ENCODE data around the gene CEP85L.

The CEP85L gene

DNA sequence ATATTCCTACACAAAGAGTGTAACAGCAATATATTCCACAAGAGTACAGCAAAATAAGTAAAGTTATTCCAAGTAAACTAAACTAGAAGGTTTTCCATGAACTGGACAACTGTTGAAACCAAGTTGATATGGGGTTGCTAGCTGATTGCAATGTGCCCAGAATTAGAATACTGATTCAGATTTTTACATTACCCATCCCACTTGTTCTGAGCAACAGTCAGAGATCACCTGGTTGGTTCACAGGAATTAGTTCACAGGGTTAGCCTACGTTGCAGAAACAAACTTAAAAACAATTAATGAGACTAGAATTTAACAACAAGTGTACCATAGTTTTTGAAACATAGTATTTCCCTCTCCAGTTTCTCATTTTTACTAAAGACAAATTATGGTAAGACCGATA, 49.1 kb downstream of the CEP85L start:
- no peak overlapping the region for H2BK15ac ChIP-seq (replicated peaks; ENCODE audit: low read depth)
- no peak overlapping the region for H3K23ac ChIP-seq (ENCODE audit: low read length)
- WGBS (ENCODE audit: extremely low coverage, insufficient coverage, low lambda C conversion rate) = no CpG with 5 or more reads among the region's 2 CpGs
- H3K4ac ChIP-seq (ENCODE audit: low read depth, low read length) = no peak overlapping the region
- no peak overlapping the region for H3K4me2 ChIP-seq (ENCODE audit: low read length)
- H3K18ac ChIP-seq (ENCODE audit: low read length) = no peak overlapping the region
- no peaks in the 10 kb centered on the region for H3K4me1 ChIP-seq (ENCODE audit: control insufficient read depth, low read depth, low read length)
- no peaks in the 10 kb centered on the region for H3K27me3 ChIP-seq (ENCODE audit: insufficient read depth, low read length, poor library complexity)
- no peak overlapping the region for H2BK120ac ChIP-seq (ENCODE audit: low read depth, low read length)
- no peaks in the 10 kb centered on the region for H3K79me1 ChIP-seq (ENCODE audit: low read length)
- H3K36me3 ChIP-seq (ENCODE audit: control insufficient read depth, insufficient read depth, low read length) = no peaks in the 10 kb centered on the region
- H3K4me3 ChIP-seq (ENCODE audit: low read length) = no peak overlapping the region
- no peaks in the 10 kb centered on the region for H3K79me2 ChIP-seq (ENCODE audit: control insufficient read depth, insufficient read depth, low read length)
- no peak overlapping the region for H2BK5ac ChIP-seq (ENCODE audit: low read length)
- no peak overlapping the region for H2AK5ac ChIP-seq (ENCODE audit: low read length)
- H4K5ac ChIP-seq (ENCODE audit: low read length) = no peak overlapping the region
- no peak for DNase-seq
- no peak overlapping the region for H3K27ac ChIP-seq (ENCODE audit: low read depth, low read length)
- no peak overlapping the region for H4K8ac ChIP-seq (ENCODE audit: low read depth, low read length)
- no peak overlapping the region for H3K9ac ChIP-seq (ENCODE audit: low read length)
- H3K56ac ChIP-seq (ENCODE audit: low read length) = no peak overlapping the region

DNA sequence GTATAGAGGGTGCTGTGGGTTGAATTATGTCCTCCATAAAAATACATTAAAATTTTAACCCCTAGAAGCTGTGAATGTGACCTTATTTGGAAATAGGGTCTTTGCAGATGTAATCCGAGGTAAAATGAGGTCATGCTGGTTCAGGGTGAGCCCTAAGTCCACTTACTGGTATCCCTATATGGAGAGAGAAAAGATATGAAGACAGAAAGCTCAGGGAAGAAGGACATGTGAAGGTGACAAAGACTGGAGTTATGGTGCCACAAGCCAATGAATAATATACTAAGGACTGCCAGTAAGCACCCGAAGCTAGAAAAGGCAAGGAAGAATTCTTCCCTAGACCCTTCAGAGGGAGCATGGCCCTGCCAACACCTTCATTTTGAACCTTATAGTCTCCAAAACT, 53.1 kb downstream of the CEP85L start:
- no peak for DNase-seq
- H2BK5ac ChIP-seq (ENCODE audit: low read length) = no peak overlapping the region
- no CpG with 5 or more reads among the region's 2 CpGs for WGBS (ENCODE audit: extremely low coverage, insufficient coverage, low lambda C conversion rate)
- no peak overlapping the region for H2AK5ac ChIP-seq (ENCODE audit: low read length)
- H3K9ac ChIP-seq (ENCODE audit: low read length) = no peak overlapping the region
- H3K4me1 ChIP-seq (ENCODE audit: control insufficient read depth, low read depth, low read length) = no peaks in the 10 kb centered on the region
- H3K4ac ChIP-seq (ENCODE audit: low read depth, low read length) = no peak overlapping the region
- H3K56ac ChIP-seq (ENCODE audit: low read length) = no peak overlapping the region
- H4K8ac ChIP-seq (ENCODE audit: low read depth, low read length) = no peak overlapping the region
- H3K36me3 ChIP-seq (ENCODE audit: control insufficient read depth, insufficient read depth, low read length) = no peaks in the 10 kb centered on the region
- no peak overlapping the region for H3K27ac ChIP-seq (ENCODE audit: low read depth, low read length)
- H3K79me1 ChIP-seq (ENCODE audit: low read length) = peaks cover 3% of the 10 kb centered on the region
- no peak overlapping the region for H3K4me3 ChIP-seq (ENCODE audit: low read length)
- H2BK15ac ChIP-seq (replicated peaks; ENCODE audit: low read depth) = no peak overlapping the region
- H3K79me2 ChIP-seq (ENCODE audit: control insufficient read depth, insufficient read depth, low read length) = peaks cover 1% of the 10 kb centered on the region
- no peak overlapping the region for H3K18ac ChIP-seq (ENCODE audit: low read length)
- H2BK120ac ChIP-seq (ENCODE audit: low read depth, low read length) = no peak overlapping the region
- no peak overlapping the region for H4K5ac ChIP-seq (ENCODE audit: low read length)
- no peaks in the 10 kb centered on the region for H3K27me3 ChIP-seq (ENCODE audit: insufficient read depth, low read length, poor library complexity)
- no peak overlapping the region for H3K23ac ChIP-seq (ENCODE audit: low read length)
- H3K4me2 ChIP-seq (ENCODE audit: low read length) = no peak overlapping the region

DNA sequence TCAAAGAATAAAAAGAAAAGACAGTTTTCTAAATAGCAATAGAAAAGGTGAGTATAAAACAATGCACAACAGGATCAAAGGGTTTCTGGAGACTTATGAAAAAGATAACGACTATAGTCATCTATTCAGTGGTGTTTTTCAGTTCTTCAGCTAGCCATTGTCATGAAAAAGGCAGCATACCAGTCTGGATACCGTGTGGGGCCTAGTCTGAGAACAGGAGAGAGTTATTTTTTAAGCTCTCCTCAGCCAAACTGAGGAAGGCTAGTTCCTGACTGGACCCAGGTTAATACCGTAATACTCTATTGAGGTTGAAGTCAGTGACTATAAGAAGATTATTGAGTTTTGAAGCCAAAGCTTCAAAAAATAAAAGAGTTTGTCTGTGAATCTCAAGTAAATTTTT, 53.8 kb downstream of the CEP85L start:
- Histone ChIP-seq H3K79me2 (ENCODE audit: control insufficient read depth, insufficient read depth, low read length) (peaks cover 1% of the 10 kb centered on the region), H3K4ac (ENCODE audit: low read depth, low read length) (no peak overlapping the region), H4K5ac (ENCODE audit: low read length) (no peak overlapping the region), H3K36me3 (ENCODE audit: control insufficient read depth, insufficient read depth, low read length) (no peaks in the 10 kb centered on the region), H2BK15ac (replicated peaks; ENCODE audit: low read depth) (no peak overlapping the region), H2BK120ac (ENCODE audit: low read depth, low read length) (no peak overlapping the region), H3K4me2 (ENCODE audit: low read length) (no peak overlapping the region), H3K27ac (ENCODE audit: low read depth, low read length) (no peak overlapping the region), H4K8ac (ENCODE audit: low read depth, low read length) (no peak overlapping the region), H3K23ac (ENCODE audit: low read length) (no peak overlapping the region), H3K4me3 (ENCODE audit: low read length) (no peak overlapping the region), H3K27me3 (ENCODE audit: insufficient read depth, low read length, poor library complexity) (no peaks in the 10 kb centered on the region), H2BK5ac (ENCODE audit: low read length) (no peak overlapping the region), H3K18ac (ENCODE audit: low read length) (no peak overlapping the region), H2AK5ac (ENCODE audit: low read length) (no peak overlapping the region), H3K4me1 (ENCODE audit: control insufficient read depth, low read depth, low read length) (no peaks in the 10 kb centered on the region), H3K56ac (ENCODE audit: low read length) (no peak overlapping the region), H3K9ac (ENCODE audit: low read length) (no peak overlapping the region), H3K79me1 (ENCODE audit: low read length) (peaks cover 3% of the 10 kb centered on the region)
- DNase-seq = peak; percentile 25
- no CpG with 5 or more reads among the region's 3 CpGs for WGBS (ENCODE audit: extremely low coverage, insufficient coverage, low lambda C conversion rate)

DNA sequence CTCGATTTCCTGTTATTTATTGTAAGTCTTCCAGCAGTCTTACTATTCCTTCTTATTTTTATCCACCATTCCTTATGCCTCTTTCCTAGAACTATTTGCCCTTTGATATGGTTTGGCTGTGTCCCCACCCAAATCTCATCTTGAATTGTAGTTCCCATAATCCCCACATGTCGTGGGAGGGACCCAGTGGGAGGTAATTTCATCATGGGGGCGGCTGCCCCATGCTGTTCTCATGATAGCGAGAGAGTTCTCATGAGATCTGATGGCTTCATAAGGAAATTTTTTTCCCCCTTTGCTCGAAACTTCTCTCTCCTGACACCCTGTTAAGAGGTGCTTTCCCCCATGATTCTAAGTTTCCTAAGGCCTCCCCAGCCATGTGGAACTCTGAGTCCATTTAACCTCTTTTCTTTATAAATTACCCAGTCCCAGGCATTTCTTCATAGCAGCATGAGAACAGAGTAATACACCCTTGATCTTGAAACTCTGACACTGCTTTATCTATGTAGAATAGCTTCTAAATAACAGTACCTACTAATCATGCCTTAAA, 54.5 kb downstream of the CEP85L start:
- Histone ChIP-seq H3K4ac (ENCODE audit: low read depth, low read length) (no peak overlapping the region), H3K4me1 (ENCODE audit: control insufficient read depth, low read depth, low read length) (no peaks in the 10 kb centered on the region), H4K8ac (ENCODE audit: low read depth, low read length) (no peak overlapping the region), H2BK15ac (replicated peaks; ENCODE audit: low read depth) (no peak overlapping the region), H3K79me2 (ENCODE audit: control insufficient read depth, insufficient read depth, low read length) (peaks cover 1% of the 10 kb centered on the region), H2BK5ac (ENCODE audit: low read length) (no peak overlapping the region), H2BK120ac (ENCODE audit: low read depth, low read length) (no peak overlapping the region), H3K79me1 (ENCODE audit: low read length) (peaks cover 3% of the 10 kb centered on the region), H3K18ac (ENCODE audit: low read length) (no peak overlapping the region), H2AK5ac (ENCODE audit: low read length) (no peak overlapping the region), H3K4me3 (ENCODE audit: low read length) (no peak overlapping the region), H3K27me3 (ENCODE audit: insufficient read depth, low read length, poor library complexity) (no peaks in the 10 kb centered on the region), H3K27ac (ENCODE audit: low read depth, low read length) (no peak overlapping the region), H3K56ac (ENCODE audit: low read length) (no peak overlapping the region), H4K5ac (ENCODE audit: low read length) (no peak overlapping the region), H3K23ac (ENCODE audit: low read length) (no peak overlapping the region), H3K4me2 (ENCODE audit: low read length) (no peak overlapping the region), H3K36me3 (ENCODE audit: control insufficient read depth, insufficient read depth, low read length) (no peaks in the 10 kb centered on the region), H3K9ac (ENCODE audit: low read length) (no peak overlapping the region)
- DNase-seq = peak; percentile 18
- WGBS (ENCODE audit: extremely low coverage, insufficient coverage, low lambda C conversion rate) = 100% methylated on average over 1 of the region's 5 CpGs

GRCh38 chr6:118594877-118595276, 56.5 kb downstream of the CEP85L start:
- no peaks in the 10 kb centered on the region for H3K36me3 ChIP-seq (ENCODE audit: control insufficient read depth, insufficient read depth, low read length)
- no peak overlapping the region for H4K8ac ChIP-seq (ENCODE audit: low read depth, low read length)
- H3K9ac ChIP-seq (ENCODE audit: low read length) = no peak overlapping the region
- H3K79me2 ChIP-seq (ENCODE audit: control insufficient read depth, insufficient read depth, low read length) = peaks cover 1% of the 10 kb centered on the region
- WGBS (ENCODE audit: extremely low coverage, insufficient coverage, low lambda C conversion rate) = no CpG with 5 or more reads among the region's 1 CpG
- H3K27me3 ChIP-seq (ENCODE audit: insufficient read depth, low read length, poor library complexity) = no peaks in the 10 kb centered on the region
- peaks cover 3% of the 10 kb centered on the region for H3K79me1 ChIP-seq (ENCODE audit: low read length)
- H3K4me1 ChIP-seq (ENCODE audit: control insufficient read depth, low read depth, low read length) = no peaks in the 10 kb centered on the region
- no peak overlapping the region for H2BK15ac ChIP-seq (replicated peaks; ENCODE audit: low read depth)
- no peak overlapping the region for H2AK5ac ChIP-seq (ENCODE audit: low read length)
- H2BK5ac ChIP-seq (ENCODE audit: low read length) = no peak overlapping the region
- no peak overlapping the region for H3K18ac ChIP-seq (ENCODE audit: low read length)
- no peak for DNase-seq
- no peak overlapping the region for H3K56ac ChIP-seq (ENCODE audit: low read length)
- H3K27ac ChIP-seq (ENCODE audit: low read depth, low read length) = no peak overlapping the region
- H3K4me2 ChIP-seq (ENCODE audit: low read length) = no peak overlapping the region
- H3K4ac ChIP-seq (ENCODE audit: low read depth, low read length) = no peak overlapping the region
- H2BK120ac ChIP-seq (ENCODE audit: low read depth, low read length) = no peak overlapping the region
- no peak overlapping the region for H3K23ac ChIP-seq (ENCODE audit: low read length)
- H3K4me3 ChIP-seq (ENCODE audit: low read length) = no peak overlapping the region
- H4K5ac ChIP-seq (ENCODE audit: low read length) = no peak overlapping the region

GRCh38 chr6:118591897-118592296, 59.5 kb downstream of the CEP85L start:
- Histone ChIP-seq H3K9ac (ENCODE audit: low read length) (no peak overlapping the region), H3K4ac (ENCODE audit: low read depth, low read length) (no peak overlapping the region), H3K56ac (ENCODE audit: low read length) (no peak overlapping the region), H3K79me2 (ENCODE audit: control insufficient read depth, insufficient read depth, low read length) (peaks cover 1% of the 10 kb centered on the region), H3K36me3 (ENCODE audit: control insufficient read depth, insufficient read depth, low read length) (no peaks in the 10 kb centered on the region), H3K4me1 (ENCODE audit: control insufficient read depth, low read depth, low read length) (no peaks in the 10 kb centered on the region), H3K23ac (ENCODE audit: low read length) (no peak overlapping the region), H2BK15ac (replicated peaks; ENCODE audit: low read depth) (no peak overlapping the region), H3K4me3 (ENCODE audit: low read length) (no peak overlapping the region), H3K4me2 (ENCODE audit: low read length) (no peak overlapping the region), H3K27me3 (ENCODE audit: insufficient read depth, low read length, poor library complexity) (no peaks in the 10 kb centered on the region), H2BK5ac (ENCODE audit: low read length) (no peak overlapping the region), H3K18ac (ENCODE audit: low read length) (no peak overlapping the region), H3K27ac (ENCODE audit: low read depth, low read length) (no peak overlapping the region), H3K79me1 (ENCODE audit: low read length) (peaks cover 3% of the 10 kb centered on the region), H4K8ac (ENCODE audit: low read depth, low read length) (no peak overlapping the region), H2AK5ac (ENCODE audit: low read length) (no peak overlapping the region), H4K5ac (ENCODE audit: low read length) (no peak overlapping the region), H2BK120ac (ENCODE audit: low read depth, low read length) (no peak overlapping the region)
- no peak for DNase-seq
- WGBS (ENCODE audit: extremely low coverage, insufficient coverage, low lambda C conversion rate) = 100% methylated on average over 1 of the region's 3 CpGs
